HepG2 (cell line): ENCODE results near the gene CTDNEP1. TPM values are rescaled to one million over a fixed set of nuclear protein-coding genes. Genes with fewer than 3 reads are reported as not detected.

Experiments
- MTF2 ChIP-seq: sonication (generic); formaldehyde crosslinking; IDR thresholded peaks from 2 replicates; pipeline ENCODE4 v1.5.0; 2020; ENCODE audit warnings: missing genetic modification reagents, borderline replicate concordance
- POLR2G ChIP-seq: fragments of 200-400 bp; formaldehyde crosslinking; IDR thresholded peaks from 2 replicates; pipeline ENCODE4 v1.6.1; 2018; ENCODE audit warnings: mild to moderate bottlenecking, low read depth, low read length, moderate library complexity
- SP2 ChIP-seq: sonication (generic); formaldehyde crosslinking; IDR thresholded peaks from 2 replicates; pipeline ENCODE4 v1.5.1; 2020; ENCODE audit warnings: mild to moderate bottlenecking, missing genetic modification reagents
- SP5 ChIP-seq: IDR thresholded peaks from 2 replicates; pipeline ENCODE4 v1.6.1; 2016; ENCODE audit warnings: low read depth, borderline replicate concordance
- STAT6 ChIP-seq: sonication (generic); formaldehyde crosslinking; IDR thresholded peaks from 2 replicates; pipeline ENCODE4 v1.4.0; 2020; ENCODE audit warnings: missing genetic modification reagents, mild to moderate bottlenecking, borderline replicate concordance
- TOPORS ChIP-seq: sonication (generic); formaldehyde crosslinking; IDR thresholded peaks from 2 replicates; pipeline ENCODE4 v1.8.0; 2023; ENCODE audit warnings: mild to moderate bottlenecking, missing genetic modification reagents
- USF2 ChIP-seq, 2 experiments: sonication (generic) in 1 of 2; formaldehyde crosslinking in 1 of 2; IDR thresholded peaks; 2 replicates each; pipeline versions ENCODE4 v1.5.1 to v1.6.1; 2011 to 2020; ENCODE audit warnings: borderline replicate concordance in 1 of 2, low read depth in 1 of 2, low read length in 1 of 2, mild to moderate bottlenecking in 1 of 2, missing genetic modification reagents in 1 of 2, moderate library complexity in 1 of 2
- ZBTB40 ChIP-seq, 2 experiments: fragments of 450-650 bp in 1 of 2; sonication (generic) in 1 of 2; formaldehyde crosslinking in 1 of 2; IDR thresholded peaks; 2 replicates each; pipeline versions ENCODE4 v1.6.1 to v1.8.0; 2016 to 2022; ENCODE audit warnings: antibody characterized with exemption in 1 of 2, mild to moderate bottlenecking in 1 of 2, missing genetic modification reagents in 1 of 2
- ZGPAT ChIP-seq: IDR thresholded peaks from 2 replicates; pipeline ENCODE4 v1.6.1; 2016; ENCODE audit warnings: mild to moderate bottlenecking
- ZNF660 ChIP-seq: sonication (generic); formaldehyde crosslinking; IDR thresholded peaks from 2 replicates; pipeline ENCODE4 v1.5.1; 2020; ENCODE audit warnings: mild to moderate bottlenecking, low read depth, missing genetic modification reagents, borderline replicate concordance
- polyA plus RNA-seq, 8 experiments: library from polyadenylated mRNA; depleted of rRNA in 3 of 8; stranded (reverse) in 7 of 8; unstranded in 1 of 8; fragments of >200 nt; fragmentation: Illumina TruSeq in 4 of 8; extraction: Trizol in 4 of 8; gene quantifications; 2 replicates each; pipeline versions ENCODE4 v1.2.1 to v1.2.3, GENCODE V29; 2011 to 2016; ENCODE audit warnings: low read depth in 4 of 8, missing spikeins in 1 of 8, mixed read lengths in 1 of 8; ENCODE audit not compliant: insufficient read depth in 1 of 8
- total RNA-seq, 5 experiments: library from RNA; depleted of rRNA; stranded (reverse); fragments of >200 nt; fragmentation: Illumina TruSeq; extraction: Trizol; gene quantifications; 2 replicates each; pipeline ENCODE4 v1.2.3, GENCODE V29; 2016; ENCODE audit warnings: low read depth in 1 of 5

The CTDNEP1 gene
- total and polyA plus RNA-seq, 2 of the 13 experiments (the other 11 are each of a cell fraction or from before 2014, with no cell fraction given): 19.8 to 118 TPM

GRCh38 chr17:7239091-7240027 lies 12.2 kb downstream of the CTDNEP1 start, which contains the start of gene PHF23 (continued):
- TF ChIP-seq ZGPAT (CRISPR knock-in tag) (peak; percentile 86; the same call in 1 of the 2 replicates), ZBTB40 (IDR thresholded peaks at IDR 0.05) (peak; percentile 67), ZBTB40 (CRISPR knock-in tag; IDR thresholded peaks at IDR 0.05) (no peak), USF2 (IDR thresholded peaks at IDR 0.05; ENCODE audit: low read depth, low read length) (no peak), USF2 (CRISPR knock-in tag; IDR thresholded peaks at IDR 0.05; ENCODE audit: borderline replicate concordance) (no peak), POLR2G (peak; percentile 80), ZNF660 (no peak), STAT6 (CRISPR knock-in tag) (no peak), SP5 (0 out of 2 replicates have a peak, but pooled peaks have one; percentile 32), TOPORS (CRISPR knock-in tag) (no peak), MTF2 (CRISPR knock-in tag) (no peak), SP2 (CRISPR knock-in tag) (peak; percentile 60)
